ENCODE data around the gene B9D1. TPM values are rescaled to one million over a fixed set of nuclear protein-coding genes. Genes with fewer than 3 reads are reported as not detected.

The B9D1 gene
- total RNA-seq, 1 experiment from 2014 or later = 31.9 TPM

DNA sequence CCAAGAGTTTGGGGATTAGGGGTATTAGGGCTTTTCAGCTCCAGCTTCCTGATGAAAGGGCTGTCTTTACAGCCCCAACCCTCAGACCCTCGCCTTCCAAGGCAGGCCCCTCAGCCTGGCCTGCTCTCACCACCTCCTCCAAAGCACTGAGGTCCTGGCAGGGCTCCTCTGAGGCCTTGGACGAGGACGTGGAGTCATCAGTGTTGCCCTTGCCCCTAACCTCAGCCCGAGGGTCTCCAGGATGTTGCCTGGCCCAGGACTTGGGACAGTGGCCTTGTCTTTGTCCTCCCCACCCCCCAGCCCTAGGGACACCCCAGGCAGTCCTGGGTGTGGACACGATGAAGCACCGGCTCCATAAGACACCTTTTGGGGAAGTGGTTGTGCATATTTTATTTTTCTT lies 28.2 kb downstream of the B9D1 start:
- TF ChIP-seq ARID4B (CRISPR knock-in tag; IDR thresholded peaks at IDR 0.05; ENCODE audit: borderline replicate concordance) (no peak), ATF3 (CRISPR knock-in tag; conservative IDR thresholded peaks at IDR 0.05) (no peak), TP53 (CRISPR knock-in tag; IDR thresholded peaks at IDR 0.05) (no peak), PREB (CRISPR knock-in tag; IDR thresholded peaks at IDR 0.05; ENCODE audit: borderline replicate concordance) (no peak), CBFB (CRISPR knock-in tag; IDR thresholded peaks at IDR 0.05; ENCODE audit: low read depth) (no peak), ELF4 (CRISPR knock-in tag; IDR thresholded peaks at IDR 0.05; ENCODE audit: low read depth) (no peak), SOX15 (CRISPR knock-in tag; IDR thresholded peaks at IDR 0.05) (no peak)
- TF ChIP-seq, protein P1, sequence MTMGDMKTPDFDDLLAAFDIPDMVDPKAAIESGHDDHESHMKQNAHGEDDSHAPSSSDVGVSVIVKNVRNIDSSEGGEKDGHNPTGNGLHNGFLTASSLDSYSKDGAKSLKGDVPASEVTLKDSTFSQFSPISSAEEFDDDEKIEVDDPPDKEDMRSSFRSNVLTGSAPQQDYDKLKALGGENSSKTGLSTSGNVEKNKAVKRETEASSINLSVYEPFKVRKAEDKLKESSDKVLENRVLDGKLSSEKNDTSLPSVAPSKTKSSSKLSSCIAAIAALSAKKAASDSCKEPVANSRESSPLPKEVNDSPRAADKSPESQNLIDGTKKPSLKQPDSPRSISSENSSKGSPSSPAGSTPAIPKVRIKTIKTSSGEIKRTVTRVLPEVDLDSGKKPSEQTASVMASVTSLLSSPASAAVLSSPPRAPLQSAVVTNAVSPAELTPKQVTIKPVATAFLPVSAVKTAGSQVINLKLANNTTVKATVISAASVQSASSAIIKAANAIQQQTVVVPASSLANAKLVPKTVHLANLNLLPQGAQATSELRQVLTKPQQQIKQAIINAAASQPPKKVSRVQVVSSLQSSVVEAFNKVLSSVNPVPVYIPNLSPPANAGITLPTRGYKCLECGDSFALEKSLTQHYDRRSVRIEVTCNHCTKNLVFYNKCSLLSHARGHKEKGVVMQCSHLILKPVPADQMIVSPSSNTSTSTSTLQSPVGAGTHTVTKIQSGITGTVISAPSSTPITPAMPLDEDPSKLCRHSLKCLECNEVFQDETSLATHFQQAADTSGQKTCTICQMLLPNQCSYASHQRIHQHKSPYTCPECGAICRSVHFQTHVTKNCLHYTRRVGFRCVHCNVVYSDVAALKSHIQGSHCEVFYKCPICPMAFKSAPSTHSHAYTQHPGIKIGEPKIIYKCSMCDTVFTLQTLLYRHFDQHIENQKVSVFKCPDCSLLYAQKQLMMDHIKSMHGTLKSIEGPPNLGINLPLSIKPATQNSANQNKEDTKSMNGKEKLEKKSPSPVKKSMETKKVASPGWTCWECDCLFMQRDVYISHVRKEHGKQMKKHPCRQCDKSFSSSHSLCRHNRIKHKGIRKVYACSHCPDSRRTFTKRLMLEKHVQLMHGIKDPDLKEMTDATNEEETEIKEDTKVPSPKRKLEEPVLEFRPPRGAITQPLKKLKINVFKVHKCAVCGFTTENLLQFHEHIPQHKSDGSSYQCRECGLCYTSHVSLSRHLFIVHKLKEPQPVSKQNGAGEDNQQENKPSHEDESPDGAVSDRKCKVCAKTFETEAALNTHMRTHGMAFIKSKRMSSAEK (CRISPR knock-in tag; IDR thresholded peaks at IDR 0.05; ENCODE audit: borderline replicate concordance) = no peak
- no peak overlapping the region for H3K27ac Mint-ChIP-seq
- CTCF ChIA-PET = interaction anchor here (1.0 to 2.3 kb wide), 2 partner anchors 10 to 13 kb away, joined by 3 to 14 read pairs; no protein-coding TSS in a partner anchor
- DNase-seq (ENCODE audit: low spot score) (no peak), ATAC-seq (no peak)
- no peaks in the 10 kb centered on the region for H3K27me3 Mint-ChIP-seq (ENCODE audit: low read depth)
- POLR2A ChIA-PET = no interaction called here
- peaks cover 8% of the 10 kb centered on the region; the same call in 1 of the 2 replicates for H3K36me3 Mint-ChIP-seq
- H3K4me1 Mint-ChIP-seq = peaks cover 28% of the 10 kb centered on the region
- H3K9me3 Mint-ChIP-seq = no peaks in the 10 kb centered on the region
- H3K4me3 Mint-ChIP-seq = no peak overlapping the region

GRCh38 chr17:19333736-19334290 lies 28.7 kb downstream of the B9D1 start:
- Mint-ChIP-seq H3K36me3 (peaks cover 8% of the 10 kb centered on the region; the same call in 1 of the 2 replicates), H3K4me1 (peaks cover 23% of the 10 kb centered on the region), H3K4me3 (no peak overlapping the region), H3K27ac (no peak overlapping the region), H3K9me3 (no peaks in the 10 kb centered on the region), H3K27me3 (ENCODE audit: low read depth) (no peaks in the 10 kb centered on the region)
- ATAC-seq (no peak), DNase-seq (ENCODE audit: low spot score) (no peak)
- CTCF ChIA-PET = interaction anchor here (0.6 to 2.3 kb wide), 5 partner anchors 10 to 429 kb away, joined by 3 to 14 read pairs (median 3); partner anchors contain the start of gene B9D1
- TF ChIP-seq MLX (CRISPR knock-in tag; IDR thresholded peaks at IDR 0.05) (no peak), ZBTB21 (CRISPR knock-in tag; IDR thresholded peaks at IDR 0.05; ENCODE audit: borderline replicate concordance) (no peak), HMGA2 (CRISPR knock-in tag; IDR thresholded peaks at IDR 0.05) (no peak), ELF4 (CRISPR knock-in tag; IDR thresholded peaks at IDR 0.05; ENCODE audit: low read depth) (no peak), GTF2I (CRISPR knock-in tag; conservative IDR thresholded peaks at IDR 0.05) (no peak), ZSCAN18 (CRISPR knock-in tag; IDR thresholded peaks at IDR 0.05) (no peak), ZNF232 (CRISPR knock-in tag; IDR thresholded peaks at IDR 0.05) (no peak), KAT7 (CRISPR knock-in tag; IDR thresholded peaks at IDR 0.05; ENCODE audit: borderline replicate concordance) (no peak), PRRX2 (CRISPR knock-in tag; IDR thresholded peaks at IDR 0.05) (no peak)
- TF ChIP-seq, protein P2, sequence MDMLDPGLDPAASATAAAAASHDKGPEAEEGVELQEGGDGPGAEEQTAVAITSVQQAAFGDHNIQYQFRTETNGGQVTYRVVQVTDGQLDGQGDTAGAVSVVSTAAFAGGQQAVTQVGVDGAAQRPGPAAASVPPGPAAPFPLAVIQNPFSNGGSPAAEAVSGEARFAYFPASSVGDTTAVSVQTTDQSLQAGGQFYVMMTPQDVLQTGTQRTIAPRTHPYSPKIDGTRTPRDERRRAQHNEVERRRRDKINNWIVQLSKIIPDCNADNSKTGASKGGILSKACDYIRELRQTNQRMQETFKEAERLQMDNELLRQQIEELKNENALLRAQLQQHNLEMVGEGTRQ (CRISPR knock-in tag; IDR thresholded peaks at IDR 0.05) = no peak
- TF ChIP-seq, protein P3, sequence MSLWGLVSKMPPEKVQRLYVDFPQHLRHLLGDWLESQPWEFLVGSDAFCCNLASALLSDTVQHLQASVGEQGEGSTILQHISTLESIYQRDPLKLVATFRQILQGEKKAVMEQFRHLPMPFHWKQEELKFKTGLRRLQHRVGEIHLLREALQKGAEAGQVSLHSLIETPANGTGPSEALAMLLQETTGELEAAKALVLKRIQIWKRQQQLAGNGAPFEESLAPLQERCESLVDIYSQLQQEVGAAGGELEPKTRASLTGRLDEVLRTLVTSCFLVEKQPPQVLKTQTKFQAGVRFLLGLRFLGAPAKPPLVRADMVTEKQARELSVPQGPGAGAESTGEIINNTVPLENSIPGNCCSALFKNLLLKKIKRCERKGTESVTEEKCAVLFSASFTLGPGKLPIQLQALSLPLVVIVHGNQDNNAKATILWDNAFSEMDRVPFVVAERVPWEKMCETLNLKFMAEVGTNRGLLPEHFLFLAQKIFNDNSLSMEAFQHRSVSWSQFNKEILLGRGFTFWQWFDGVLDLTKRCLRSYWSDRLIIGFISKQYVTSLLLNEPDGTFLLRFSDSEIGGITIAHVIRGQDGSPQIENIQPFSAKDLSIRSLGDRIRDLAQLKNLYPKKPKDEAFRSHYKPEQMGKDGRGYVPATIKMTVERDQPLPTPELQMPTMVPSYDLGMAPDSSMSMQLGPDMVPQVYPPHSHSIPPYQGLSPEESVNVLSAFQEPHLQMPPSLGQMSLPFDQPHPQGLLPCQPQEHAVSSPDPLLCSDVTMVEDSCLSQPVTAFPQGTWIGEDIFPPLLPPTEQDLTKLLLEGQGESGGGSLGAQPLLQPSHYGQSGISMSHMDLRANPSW (CRISPR knock-in tag; conservative IDR thresholded peaks at IDR 0.05; ENCODE audit: low read depth) = no peak
- POLR2A ChIA-PET = no interaction called here

All from WTC11 (cell line).